Glutamatergic neuron (in vitro differentiated cells): ENCODE results near the gene ANO10. TPM values are rescaled to one million over a fixed set of nuclear protein-coding genes. Genes with fewer than 3 reads are reported as not detected.
A peak's percentile ranks its signal among the peaks of the same experiment; 100 is the strongest.

ENCODE experiments used
- DNase-seq: peaks from one replicate; pipeline ENCODE4 v3.0.0; 2022
- H3K27ac Mint-ChIP-seq: one replicate; pipeline ENCODE4 v1.8.0; 2020; ENCODE audit warnings: mild to moderate bottlenecking, mixed read lengths, inconsistent platforms; ENCODE audit not compliant: unreplicated experiment
- H3K27me3 Mint-ChIP-seq: one replicate; pipeline ENCODE4 v1.8.0; 2020; ENCODE audit warnings: mild to moderate bottlenecking, moderate library complexity, mixed read lengths, inconsistent platforms; ENCODE audit not compliant: unreplicated experiment
- H3K36me3 Mint-ChIP-seq: one replicate; pipeline ENCODE4 v1.8.0; 2020; ENCODE audit warnings: mild to moderate bottlenecking, mixed read lengths, inconsistent platforms; ENCODE audit not compliant: unreplicated experiment
- H3K4me1 Mint-ChIP-seq: one replicate; pipeline ENCODE4 v1.8.0; 2020; ENCODE audit warnings: mild to moderate bottlenecking, low read depth, mixed read lengths, inconsistent platforms; ENCODE audit not compliant: unreplicated experiment
- H3K4me3 Mint-ChIP-seq: one replicate; pipeline ENCODE4 v1.8.0; 2020; ENCODE audit warnings: mild to moderate bottlenecking, mixed read lengths, inconsistent platforms; ENCODE audit not compliant: unreplicated experiment
- H3K9me3 Mint-ChIP-seq: one replicate; pipeline ENCODE4 v1.8.0; 2020; ENCODE audit warnings: mild to moderate bottlenecking, moderate library complexity, mixed read lengths, inconsistent platforms; ENCODE audit not compliant: unreplicated experiment
- total RNA-seq: library from RNA; stranded (reverse); fragmentation: NEBNext Ultra II Directional; extraction: Animal tissue kit (Norgen Biotek cat#: 25700); gene quantifications from one replicate; pipeline ENCODE4 v1.2.1, GENCODE V29; 2021; ENCODE audit not compliant: unreplicated experiment
- TF ChIP-seq, protein P1 (sequence below): fragments of 200-600 bp; sonication (generic); IDR thresholded peaks from one replicate; pipeline ENCODE4 v1.5.0; 2021; ENCODE audit not compliant: partially characterized antibody, unreplicated experiment

The ANO10 gene
- total RNA-seq, 1 donor from 2014 or later, result 44.9 TPM

DNA sequence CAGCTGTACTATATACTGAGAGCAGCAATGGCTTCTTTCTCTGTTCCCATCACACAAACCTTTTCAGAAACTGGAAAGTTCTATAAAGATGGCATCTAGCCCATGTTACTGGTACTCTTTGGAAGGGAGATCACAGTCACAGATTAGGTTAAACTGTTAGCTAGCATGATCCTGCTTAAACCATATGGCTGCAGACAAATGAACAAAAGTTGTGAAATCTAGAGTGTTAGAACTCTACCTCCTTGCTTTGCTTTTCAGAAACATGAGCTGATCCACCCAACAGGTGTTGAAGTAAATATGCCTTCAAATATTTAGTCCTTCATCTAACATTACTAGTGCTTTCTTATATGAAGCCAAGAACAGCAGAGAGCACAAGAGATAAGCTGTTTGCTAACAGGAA lies 232.9 kb downstream of the ANO10 start:
- no peak for DNase-seq
- no peaks in the 10 kb centered on the region for H3K4me1 Mint-ChIP-seq
- H3K36me3 Mint-ChIP-seq, result peaks cover 11% of the 10 kb centered on the region
- TF ChIP-seq, protein P1, sequence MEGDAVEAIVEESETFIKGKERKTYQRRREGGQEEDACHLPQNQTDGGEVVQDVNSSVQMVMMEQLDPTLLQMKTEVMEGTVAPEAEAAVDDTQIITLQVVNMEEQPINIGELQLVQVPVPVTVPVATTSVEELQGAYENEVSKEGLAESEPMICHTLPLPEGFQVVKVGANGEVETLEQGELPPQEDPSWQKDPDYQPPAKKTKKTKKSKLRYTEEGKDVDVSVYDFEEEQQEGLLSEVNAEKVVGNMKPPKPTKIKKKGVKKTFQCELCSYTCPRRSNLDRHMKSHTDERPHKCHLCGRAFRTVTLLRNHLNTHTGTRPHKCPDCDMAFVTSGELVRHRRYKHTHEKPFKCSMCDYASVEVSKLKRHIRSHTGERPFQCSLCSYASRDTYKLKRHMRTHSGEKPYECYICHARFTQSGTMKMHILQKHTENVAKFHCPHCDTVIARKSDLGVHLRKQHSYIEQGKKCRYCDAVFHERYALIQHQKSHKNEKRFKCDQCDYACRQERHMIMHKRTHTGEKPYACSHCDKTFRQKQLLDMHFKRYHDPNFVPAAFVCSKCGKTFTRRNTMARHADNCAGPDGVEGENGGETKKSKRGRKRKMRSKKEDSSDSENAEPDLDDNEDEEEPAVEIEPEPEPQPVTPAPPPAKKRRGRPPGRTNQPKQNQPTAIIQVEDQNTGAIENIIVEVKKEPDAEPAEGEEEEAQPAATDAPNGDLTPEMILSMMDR, result no peak
- no peak overlapping the region for H3K27ac Mint-ChIP-seq
- no peak overlapping the region for H3K4me3 Mint-ChIP-seq
- no peaks in the 10 kb centered on the region for H3K27me3 Mint-ChIP-seq
- peaks cover 2% of the 10 kb centered on the region for H3K9me3 Mint-ChIP-seq

DNA sequence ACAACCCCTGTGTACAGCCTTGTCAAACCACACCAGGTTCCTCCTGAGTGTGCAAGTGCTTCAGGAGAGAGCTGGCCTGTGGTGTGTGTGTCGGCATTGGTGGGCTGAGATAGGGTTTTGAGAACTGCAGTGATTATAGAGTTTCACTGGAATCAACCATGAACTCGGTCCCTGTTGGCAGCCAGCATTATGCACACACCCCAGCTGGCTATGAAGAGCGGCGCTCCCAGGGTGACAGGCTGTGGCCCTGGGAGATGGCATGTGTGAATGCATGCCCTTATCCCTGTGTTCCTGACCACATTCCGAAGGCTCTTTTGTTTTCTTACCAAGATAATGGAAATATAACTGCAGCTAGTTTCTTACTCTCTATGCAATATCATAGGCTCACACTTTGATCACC lies 233.6 kb downstream of the ANO10 start:
- H3K4me1 Mint-ChIP-seq, result no peaks in the 10 kb centered on the region
- TF ChIP-seq, protein P1, result no peak
- no peak for DNase-seq
- no peaks in the 10 kb centered on the region for H3K27me3 Mint-ChIP-seq
- no peak overlapping the region for H3K4me3 Mint-ChIP-seq
- H3K9me3 Mint-ChIP-seq, result peaks cover 2% of the 10 kb centered on the region
- H3K27ac Mint-ChIP-seq, result no peak overlapping the region
- peaks cover 8% of the 10 kb centered on the region for H3K36me3 Mint-ChIP-seq

DNA sequence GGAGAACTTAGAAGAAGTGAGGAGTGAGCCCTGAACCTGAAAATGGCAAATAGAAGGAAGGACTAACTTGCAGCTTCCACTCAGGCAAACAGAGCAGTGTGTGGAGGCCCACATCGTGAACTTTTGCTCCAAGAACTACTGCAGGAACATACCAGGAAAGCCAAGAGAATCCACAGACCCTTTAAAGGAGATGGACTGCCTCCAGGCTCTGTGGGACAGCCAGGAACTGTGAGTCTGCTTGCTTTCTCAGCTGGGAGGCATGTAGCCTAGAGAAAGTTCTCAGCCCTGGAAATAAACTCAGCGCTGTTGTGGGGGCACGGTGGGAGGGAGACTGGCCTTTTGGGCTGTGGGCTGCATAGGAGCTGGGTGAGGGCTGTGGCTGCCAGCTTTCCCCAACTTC lies 242.5 kb downstream of the ANO10 start:
- TF ChIP-seq, protein P1, result no peak
- Mint-ChIP-seq H3K36me3 (peaks cover 4% of the 10 kb centered on the region), H3K4me1 (no peaks in the 10 kb centered on the region), H3K27ac (no peak overlapping the region), H3K9me3 (peaks cover 2% of the 10 kb centered on the region), H3K4me3 (no peak overlapping the region), H3K27me3 (peaks cover 1% of the 10 kb centered on the region)
- DNase-seq, result no peak

DNA sequence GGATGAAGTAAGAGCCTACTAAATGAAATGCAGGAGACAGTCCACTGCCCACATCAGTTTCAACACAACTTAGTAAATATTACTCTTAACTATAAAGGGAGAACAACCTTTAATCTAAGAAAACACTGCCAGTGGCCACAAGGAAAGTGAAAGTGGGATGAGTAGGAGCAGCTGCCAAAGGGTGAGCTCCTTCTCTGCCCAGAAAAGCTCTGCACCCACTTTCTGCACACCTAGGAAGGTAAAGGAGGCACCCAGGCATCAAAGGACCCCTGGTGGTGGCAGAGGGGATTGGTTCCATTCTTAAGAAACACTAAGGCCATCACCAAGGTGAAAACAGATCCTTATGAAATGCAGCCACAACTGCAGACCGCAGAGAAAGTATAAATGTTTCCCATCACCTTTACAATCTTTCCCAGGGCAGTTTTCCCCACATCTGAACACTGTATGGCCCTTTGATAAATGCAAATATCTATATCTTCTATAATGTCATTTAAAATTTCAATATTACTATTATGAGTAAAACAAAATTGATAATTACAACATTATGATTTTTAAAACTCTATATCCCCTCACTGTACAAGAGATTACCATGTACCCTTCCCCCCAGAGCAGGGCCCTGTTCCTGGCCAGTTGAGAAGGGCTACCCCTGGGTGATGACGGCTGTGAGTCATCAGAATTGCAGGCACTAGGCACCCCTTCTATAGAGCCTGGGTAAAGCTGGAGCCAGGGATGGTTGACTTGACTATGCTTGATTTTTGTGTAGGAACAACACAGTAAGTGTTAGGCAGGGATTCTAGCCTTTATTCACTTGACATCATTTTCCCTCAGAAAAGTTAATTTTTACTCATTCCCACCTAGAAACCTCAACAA lies 243.5 kb downstream of the ANO10 start:
- H3K27ac Mint-ChIP-seq, result no peak overlapping the region
- TF ChIP-seq, protein P1, result peak; percentile 82
- peaks cover 4% of the 10 kb centered on the region for H3K36me3 Mint-ChIP-seq
- H3K9me3 Mint-ChIP-seq, result peaks cover 2% of the 10 kb centered on the region
- H3K27me3 Mint-ChIP-seq, result peaks cover 1% of the 10 kb centered on the region
- no peaks in the 10 kb centered on the region for H3K4me1 Mint-ChIP-seq
- DNase-seq, result peak; percentile 39
- no peak overlapping the region for H3K4me3 Mint-ChIP-seq

DNA sequence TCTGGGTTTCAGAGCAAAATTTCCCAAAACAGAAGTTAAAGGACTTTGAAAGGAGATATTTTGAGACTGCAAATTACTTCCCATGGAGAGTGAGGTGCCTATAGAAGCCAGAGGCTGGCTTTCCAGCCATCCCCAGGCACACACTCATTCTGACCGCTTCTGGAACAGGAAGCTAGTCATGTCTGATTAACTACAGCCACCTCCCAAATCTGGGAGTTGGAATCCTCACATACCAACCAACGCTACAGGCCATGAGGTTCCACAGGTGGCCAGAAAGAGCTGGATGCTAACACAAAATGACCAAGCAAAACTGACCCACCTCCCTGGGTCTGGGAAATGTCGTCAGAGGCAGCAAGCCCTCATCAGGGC lies 248.3 kb downstream of the ANO10 start:
- Mint-ChIP-seq H3K36me3 (no peaks in the 10 kb centered on the region), H3K27ac (no peak overlapping the region), H3K9me3 (no peaks in the 10 kb centered on the region), H3K27me3 (peaks cover 3% of the 10 kb centered on the region), H3K4me3 (no peak overlapping the region), H3K4me1 (no peaks in the 10 kb centered on the region)
- TF ChIP-seq, protein P1, result no peak
- no peak for DNase-seq
